Esophagus squamous epithelium (tissue), 4 donors: Measurements from ENCODE around the gene PLEKHA8.

Source experiments
- POLR2A ChIP-seq, 4 donors: fragments of 450-650 bp; IDR thresholded peaks; one replicate each; pipeline ENCODE4 v1.6.1; 2017; ENCODE audit warnings: antibody characterized with exemption in 4 of 4, mild to moderate bottlenecking in 4 of 4, moderate library complexity in 3 of 4
- TF ChIP-seq, protein P1 (sequence below), 6 experiments: fragments of 450-650 bp in 4 of 6; fragments of 200-600 bp in 2 of 6; sonication (generic) in 2 of 6; IDR thresholded peaks; one replicate each; pipeline ENCODE4 v1.5.1; 2016 to 2019; ENCODE audit warnings: antibody characterized with exemption in 6 of 6, mild to moderate bottlenecking in 4 of 6, moderate library complexity in 4 of 6

DNA sequence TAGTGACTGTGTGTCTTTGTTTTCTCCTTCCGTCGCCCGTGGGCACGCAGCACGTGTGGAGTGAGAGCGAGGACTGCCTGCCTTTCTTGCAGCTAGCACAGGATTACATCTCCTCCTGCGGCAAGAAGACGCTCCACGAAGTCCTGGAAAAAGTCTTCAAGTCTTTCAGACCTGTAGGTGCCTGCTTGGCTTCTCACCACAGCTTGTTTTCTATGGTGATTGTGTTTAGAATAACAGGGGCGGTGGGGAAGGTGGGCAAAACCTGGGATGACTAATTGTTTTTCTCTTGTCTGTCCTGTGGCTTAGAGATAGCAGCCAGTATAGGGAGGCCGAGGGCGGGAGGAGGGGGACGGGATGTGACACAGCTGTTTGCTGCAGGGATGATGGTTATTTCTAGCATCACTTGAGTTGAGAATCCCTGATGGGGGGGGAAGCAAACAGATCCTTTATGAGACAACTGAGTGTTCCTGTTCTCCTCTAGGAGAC, 118.0 kb downstream of the PLEKHA8 start:
- TF ChIP-seq, protein P1, sequence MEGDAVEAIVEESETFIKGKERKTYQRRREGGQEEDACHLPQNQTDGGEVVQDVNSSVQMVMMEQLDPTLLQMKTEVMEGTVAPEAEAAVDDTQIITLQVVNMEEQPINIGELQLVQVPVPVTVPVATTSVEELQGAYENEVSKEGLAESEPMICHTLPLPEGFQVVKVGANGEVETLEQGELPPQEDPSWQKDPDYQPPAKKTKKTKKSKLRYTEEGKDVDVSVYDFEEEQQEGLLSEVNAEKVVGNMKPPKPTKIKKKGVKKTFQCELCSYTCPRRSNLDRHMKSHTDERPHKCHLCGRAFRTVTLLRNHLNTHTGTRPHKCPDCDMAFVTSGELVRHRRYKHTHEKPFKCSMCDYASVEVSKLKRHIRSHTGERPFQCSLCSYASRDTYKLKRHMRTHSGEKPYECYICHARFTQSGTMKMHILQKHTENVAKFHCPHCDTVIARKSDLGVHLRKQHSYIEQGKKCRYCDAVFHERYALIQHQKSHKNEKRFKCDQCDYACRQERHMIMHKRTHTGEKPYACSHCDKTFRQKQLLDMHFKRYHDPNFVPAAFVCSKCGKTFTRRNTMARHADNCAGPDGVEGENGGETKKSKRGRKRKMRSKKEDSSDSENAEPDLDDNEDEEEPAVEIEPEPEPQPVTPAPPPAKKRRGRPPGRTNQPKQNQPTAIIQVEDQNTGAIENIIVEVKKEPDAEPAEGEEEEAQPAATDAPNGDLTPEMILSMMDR (IDR thresholded peaks at IDR 0.05) = no peak
- TF ChIP-seq POLR2A (IDR thresholded peaks at IDR 0.05) = no peak
